ENCODE measurements around the gene ZFTA. TPM values are rescaled to one million over a fixed set of nuclear protein-coding genes. Genes with fewer than 3 reads are reported as not detected.
A peak's percentile ranks its signal among the peaks of the same experiment; 100 is the strongest.
"Not testable (repeated sequence)": the region's sequence is repeated elsewhere in the genome, so short reads cannot be mapped to it uniquely, and the experiment has no call there.

The ZFTA gene
- total RNA-seq, 2 experiments from 2014 or later: 4.1 to 4.3 TPM

GRCh38 chr11:63779039-63779438, 10.5 kb upstream of the ZFTA start:
- H3K27ac Mint-ChIP-seq: no peak overlapping the region
- DNase-seq: no peak
- H3K4me1 Mint-ChIP-seq (ENCODE audit: low read depth): no peaks in the 10 kb centered on the region
- intact Hi-C loops (cut with micrococcal nuclease): no loop called here
- TF ChIP-seq CTCF (IDR thresholded peaks at IDR 0.05): no peak
- peaks cover 2% of the 10 kb centered on the region for H3K27me3 Mint-ChIP-seq
- H3K4me3 Mint-ChIP-seq: no peak overlapping the region
- CTCF ChIA-PET: interaction anchor here (0.9 to 1.6 kb wide), 2 partner anchors 11 to 58 kb away, joined by 4 to 10 read pairs; partner anchors contain the start of gene ZFTA
- H3K36me3 Mint-ChIP-seq (ENCODE audit: low read depth): no peaks in the 10 kb centered on the region
- H3K9me3 Mint-ChIP-seq: no peaks in the 10 kb centered on the region
- ATAC-seq: no peak
- POLR2A ChIA-PET: interaction anchor here (0.6 kb wide), 2 partner anchors 32 to 200 kb away, joined by 3 read pairs; no protein-coding TSS in a partner anchor

DNA sequence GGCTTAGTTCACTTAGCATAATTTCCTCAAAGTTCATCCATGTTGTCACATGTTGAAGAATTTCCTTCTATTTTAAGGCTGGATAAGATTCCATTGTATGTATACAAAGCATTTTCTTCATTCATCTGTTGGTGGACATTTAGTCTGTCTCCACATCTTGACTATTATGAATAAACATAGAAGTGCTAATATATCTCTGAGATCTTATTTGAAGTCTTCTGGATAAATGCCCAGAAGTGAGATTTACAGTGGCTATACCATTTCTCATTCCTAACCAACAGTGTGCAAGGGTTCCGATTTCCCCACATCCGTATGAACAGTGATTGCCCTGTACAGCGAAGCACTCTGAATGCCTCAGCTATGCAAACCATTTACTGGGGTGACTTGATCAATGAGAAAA, 6.6 kb upstream of the ZFTA start:
- no peaks in the 10 kb centered on the region for H3K9me3 Mint-ChIP-seq
- CTCF ChIA-PET: no interaction called here
- POLR2A ChIA-PET: no interaction called here

DNA sequence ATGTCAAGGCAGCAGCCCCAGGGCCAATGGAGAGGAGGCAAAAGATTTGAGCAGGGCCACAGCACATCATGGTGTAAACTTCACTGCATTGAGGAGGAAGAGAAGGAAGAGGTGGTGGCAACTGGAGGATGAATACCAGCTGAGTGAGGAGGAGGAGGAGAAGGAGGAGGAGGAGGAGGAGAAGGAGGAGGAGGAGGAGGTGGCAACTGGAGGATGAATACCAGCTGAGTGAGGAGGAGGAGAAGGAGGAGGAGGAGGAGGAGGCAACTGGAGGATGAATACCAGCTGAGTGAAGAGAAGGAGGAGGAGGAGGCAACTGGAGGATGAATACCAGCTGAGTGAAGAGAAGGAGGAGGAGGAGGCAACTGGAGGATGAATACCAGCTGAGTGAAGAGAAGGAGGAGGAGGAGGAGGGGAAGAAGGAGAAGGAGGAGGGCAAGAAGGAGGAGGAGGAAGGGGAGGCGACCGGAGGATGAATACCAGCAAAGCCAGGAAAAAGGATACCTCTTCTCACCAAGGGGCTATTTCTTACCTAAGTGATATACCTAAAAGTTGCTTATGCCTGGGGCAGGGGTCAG, 3.3 kb upstream of the ZFTA start:
- intact Hi-C loops (cut with micrococcal nuclease); H3K4me1 Mint-ChIP-seq (ENCODE audit: low read depth); CTCF ChIA-PET; DNase-seq; H3K9me3 Mint-ChIP-seq; H3K27ac Mint-ChIP-seq; H3K27me3 Mint-ChIP-seq; POLR2A ChIA-PET; H3K4me3 Mint-ChIP-seq; H3K36me3 Mint-ChIP-seq (ENCODE audit: low read depth); ATAC-seq: not testable (repeated sequence)

More for the DNA sequence above, 6.6 kb upstream of the ZFTA start:
- ATAC-seq (no peak), DNase-seq (no peak)
- H3K4me3 Mint-ChIP-seq: no peak overlapping the region
- TF ChIP-seq CTCF (IDR thresholded peaks at IDR 0.05): no peak
- no peak overlapping the region for H3K27ac Mint-ChIP-seq
- H3K36me3 Mint-ChIP-seq (ENCODE audit: low read depth): no peaks in the 10 kb centered on the region
- H3K4me1 Mint-ChIP-seq (ENCODE audit: low read depth): no peaks in the 10 kb centered on the region
- peaks cover 9% of the 10 kb centered on the region for H3K27me3 Mint-ChIP-seq
- intact Hi-C loops (cut with micrococcal nuclease): no loop called here

DNA sequence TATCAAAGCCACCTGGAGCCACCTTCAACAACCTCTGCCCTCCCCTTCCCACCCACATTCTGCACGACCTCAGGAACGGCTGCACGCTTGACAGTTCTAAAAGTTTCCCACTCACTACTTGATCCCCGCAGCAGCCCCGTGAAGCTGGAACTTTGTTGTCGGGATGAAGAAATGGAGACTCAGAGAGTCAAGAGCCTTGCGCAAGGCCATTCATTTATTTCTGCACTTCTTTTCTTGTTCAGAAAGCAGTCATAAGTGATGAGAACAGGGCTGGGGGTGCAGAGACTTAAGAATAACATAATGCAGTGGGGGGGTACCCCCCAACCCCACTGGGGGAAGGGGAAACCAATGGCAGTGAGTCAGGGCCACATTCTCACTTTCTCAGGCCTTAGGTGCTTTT, 2.2 kb upstream of the ZFTA start:
- intact Hi-C loops (cut with micrococcal nuclease): no loop called here
- no peak for ATAC-seq
- CTCF ChIA-PET: interaction anchor here (0.6 kb wide), 1 partner anchor 67 kb away, joined by 3 read pairs; no protein-coding TSS in a partner anchor
- no peak overlapping the region for H3K27ac Mint-ChIP-seq
- no peaks in the 10 kb centered on the region for H3K36me3 Mint-ChIP-seq (ENCODE audit: low read depth)
- no peak overlapping the region for H3K4me3 Mint-ChIP-seq
- H3K4me1 Mint-ChIP-seq (ENCODE audit: low read depth): peaks cover 10% of the 10 kb centered on the region
- no peak for TF ChIP-seq CTCF (IDR thresholded peaks at IDR 0.05)
- DNase-seq: no peak
- no peaks in the 10 kb centered on the region for H3K9me3 Mint-ChIP-seq
- H3K27me3 Mint-ChIP-seq: peaks cover 8% of the 10 kb centered on the region
- POLR2A ChIA-PET: no interaction called here

- ATAC-seq (no peak), DNase-seq (no peak)
- ChIA-PET CTCF (interaction anchor here (0.6 to 2.9 kb wide), 3 partner anchors 68 to 379 kb away, joined by 3 to 10 read pairs (median 3); no protein-coding TSS in a partner anchor), POLR2A (interaction anchor here (1.1 to 1.4 kb wide), 2 partner anchors 44 to 69 kb away, joined by 3 to 4 read pairs; partner anchors contain the start of gene MARK2)
- intact Hi-C loops (cut with micrococcal nuclease): no loop called here
- Mint-ChIP-seq H3K27ac (no peak overlapping the region), H3K4me3 (peak overlapping the region; percentile 52), H3K4me1 (ENCODE audit: low read depth) (peaks cover 10% of the 10 kb centered on the region), H3K36me3 (ENCODE audit: low read depth) (no peaks in the 10 kb centered on the region), H3K27me3 (peaks cover 8% of the 10 kb centered on the region), H3K9me3 (no peaks in the 10 kb centered on the region)
- TF ChIP-seq CTCF (IDR thresholded peaks at IDR 0.05): no peak
These were observed 1.3 kb upstream of the ZFTA start for GRCh38 chr11:63769714-63770455.

Data from activated CD8-positive, alpha-beta T cell treated with anti-CD3 and anti-CD28 coated beads for 36 hours (primary cell).